Measurements from ENCODE around the gene LAMA2.

DNA sequence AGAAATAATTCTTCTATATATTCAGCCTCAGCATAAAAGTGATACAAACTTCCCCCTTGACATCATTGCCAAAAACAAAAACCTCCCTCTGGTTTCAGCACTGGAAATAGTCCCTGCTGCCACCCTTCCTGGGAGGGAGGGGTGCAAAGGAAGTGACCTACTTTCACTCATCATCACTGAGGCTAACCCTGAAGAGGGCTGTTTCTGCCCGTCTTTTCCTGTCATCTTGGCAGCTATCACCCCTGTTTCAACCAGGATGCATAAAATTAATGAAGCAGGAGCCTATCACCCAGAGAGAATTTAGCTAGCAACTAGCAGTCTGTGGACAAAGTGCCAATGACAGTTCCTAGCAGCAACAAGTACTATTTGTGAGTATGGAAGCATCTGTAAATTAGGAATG, 397.8 kb downstream of the LAMA2 start:
- TF ChIP-seq, protein P1, sequence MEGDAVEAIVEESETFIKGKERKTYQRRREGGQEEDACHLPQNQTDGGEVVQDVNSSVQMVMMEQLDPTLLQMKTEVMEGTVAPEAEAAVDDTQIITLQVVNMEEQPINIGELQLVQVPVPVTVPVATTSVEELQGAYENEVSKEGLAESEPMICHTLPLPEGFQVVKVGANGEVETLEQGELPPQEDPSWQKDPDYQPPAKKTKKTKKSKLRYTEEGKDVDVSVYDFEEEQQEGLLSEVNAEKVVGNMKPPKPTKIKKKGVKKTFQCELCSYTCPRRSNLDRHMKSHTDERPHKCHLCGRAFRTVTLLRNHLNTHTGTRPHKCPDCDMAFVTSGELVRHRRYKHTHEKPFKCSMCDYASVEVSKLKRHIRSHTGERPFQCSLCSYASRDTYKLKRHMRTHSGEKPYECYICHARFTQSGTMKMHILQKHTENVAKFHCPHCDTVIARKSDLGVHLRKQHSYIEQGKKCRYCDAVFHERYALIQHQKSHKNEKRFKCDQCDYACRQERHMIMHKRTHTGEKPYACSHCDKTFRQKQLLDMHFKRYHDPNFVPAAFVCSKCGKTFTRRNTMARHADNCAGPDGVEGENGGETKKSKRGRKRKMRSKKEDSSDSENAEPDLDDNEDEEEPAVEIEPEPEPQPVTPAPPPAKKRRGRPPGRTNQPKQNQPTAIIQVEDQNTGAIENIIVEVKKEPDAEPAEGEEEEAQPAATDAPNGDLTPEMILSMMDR (IDR thresholded peaks at IDR 0.05; ENCODE audit: poor library complexity): no peak
- no peak for TF ChIP-seq EZH2 (IDR thresholded peaks at IDR 0.05; ENCODE audit: borderline replicate concordance)
